HFFc6 (cell line): ENCODE measurements around the gene ATP23. TPM values are rescaled to one million over a fixed set of nuclear protein-coding genes. Genes with fewer than 3 reads are reported as not detected.

Experiments
- DNase-seq: peaks from one replicate; pipeline ENCODE4 v3.0.0-alpha.2; 2018
- H3K27ac Mint-ChIP-seq: 2 replicates; pipeline ENCODE4 v1.8.0; 2020; ENCODE audit warnings: mild to moderate bottlenecking, mixed read lengths
- H3K27me3 Mint-ChIP-seq: 2 replicates; pipeline ENCODE4 v1.8.0; 2021; ENCODE audit warnings: mild to moderate bottlenecking, moderate library complexity, mixed read lengths; ENCODE audit not compliant: insufficient read depth
- H3K36me3 Mint-ChIP-seq: 2 replicates; pipeline ENCODE4 v1.8.0; 2021; ENCODE audit warnings: low read depth, mixed read lengths
- H3K4me1 Mint-ChIP-seq: 2 replicates; pipeline ENCODE4 v1.8.0; 2020; ENCODE audit warnings: low read depth, mixed read lengths
- H3K4me3 Mint-ChIP-seq: 2 replicates; pipeline ENCODE4 v1.8.0; 2020; ENCODE audit warnings: mild to moderate bottlenecking, moderate library complexity, mixed read lengths
- H3K9me3 Mint-ChIP-seq: 2 replicates; pipeline ENCODE4 v1.8.0; 2020; ENCODE audit warnings: mild to moderate bottlenecking, mixed read lengths
- total RNA-seq, 6 experiments: library from RNA; stranded (reverse); fragmentation: NEBNext Ultra II Directional; extraction: Animal tissue kit (Norgen Biotek cat#: 25700); gene quantifications; 2 replicates in 1 of 6; 3 replicates in 5 of 6; pipeline ENCODE4 v1.2.3, GENCODE V29; 2021
- TF ChIP-seq, protein P1 (sequence below): fragments of 200-600 bp; sonication (generic); IDR thresholded peaks from 2 replicates; pipeline ENCODE4 v1.5.0; 2021; ENCODE audit warnings: antibody characterized with exemption, mild to moderate bottlenecking

The ATP23 gene
- total RNA-seq, 6 experiments from 2014 or later, result 3.1 to 4.0 (median 3.6) TPM

DNA sequence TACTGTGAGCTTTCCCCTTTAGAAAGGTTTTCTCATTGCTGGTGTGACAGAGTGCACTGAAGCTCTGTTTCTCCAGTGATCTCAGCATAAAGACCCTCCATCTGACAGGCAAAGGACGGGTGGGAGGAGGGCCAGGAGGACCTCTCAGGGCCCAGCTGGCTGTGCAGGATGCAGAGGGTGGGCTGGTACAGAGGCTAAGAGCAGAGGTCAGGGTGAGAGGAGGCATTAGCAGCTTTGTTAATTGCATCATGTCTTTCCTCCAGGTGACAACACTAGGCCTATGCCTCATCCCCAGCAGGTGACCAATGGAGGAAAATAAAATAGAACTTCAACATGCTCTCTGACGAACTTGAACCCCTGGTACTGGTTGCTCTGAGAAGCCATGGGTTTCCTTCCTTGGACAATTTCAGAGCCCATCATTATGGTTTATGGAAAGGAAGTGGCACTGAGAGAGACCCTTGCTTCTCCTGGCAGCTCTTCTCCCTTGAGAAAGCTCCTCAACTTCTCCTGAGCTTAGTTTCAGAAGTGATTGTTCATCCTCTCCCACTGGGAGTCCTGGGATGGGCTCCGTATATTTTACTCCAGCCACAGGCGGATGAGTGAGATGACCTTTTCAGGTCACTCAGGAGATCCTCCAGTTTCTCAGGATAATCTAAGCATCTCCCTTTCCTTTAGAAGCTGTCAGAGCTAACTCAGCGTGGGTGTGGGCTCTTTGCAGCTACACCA is 45.8 kb upstream of the ATP23 start:
- Mint-ChIP-seq H3K36me3 (no peaks in the 10 kb centered on the region), H3K4me3 (peak overlapping the region; percentile 82), H3K27me3 (no peaks in the 10 kb centered on the region), H3K27ac (peak overlapping the region; percentile 91), H3K4me1 (peaks cover 87% of the 10 kb centered on the region), H3K9me3 (no peaks in the 10 kb centered on the region)
- DNase-seq, result peak; percentile 3
- TF ChIP-seq, protein P1, sequence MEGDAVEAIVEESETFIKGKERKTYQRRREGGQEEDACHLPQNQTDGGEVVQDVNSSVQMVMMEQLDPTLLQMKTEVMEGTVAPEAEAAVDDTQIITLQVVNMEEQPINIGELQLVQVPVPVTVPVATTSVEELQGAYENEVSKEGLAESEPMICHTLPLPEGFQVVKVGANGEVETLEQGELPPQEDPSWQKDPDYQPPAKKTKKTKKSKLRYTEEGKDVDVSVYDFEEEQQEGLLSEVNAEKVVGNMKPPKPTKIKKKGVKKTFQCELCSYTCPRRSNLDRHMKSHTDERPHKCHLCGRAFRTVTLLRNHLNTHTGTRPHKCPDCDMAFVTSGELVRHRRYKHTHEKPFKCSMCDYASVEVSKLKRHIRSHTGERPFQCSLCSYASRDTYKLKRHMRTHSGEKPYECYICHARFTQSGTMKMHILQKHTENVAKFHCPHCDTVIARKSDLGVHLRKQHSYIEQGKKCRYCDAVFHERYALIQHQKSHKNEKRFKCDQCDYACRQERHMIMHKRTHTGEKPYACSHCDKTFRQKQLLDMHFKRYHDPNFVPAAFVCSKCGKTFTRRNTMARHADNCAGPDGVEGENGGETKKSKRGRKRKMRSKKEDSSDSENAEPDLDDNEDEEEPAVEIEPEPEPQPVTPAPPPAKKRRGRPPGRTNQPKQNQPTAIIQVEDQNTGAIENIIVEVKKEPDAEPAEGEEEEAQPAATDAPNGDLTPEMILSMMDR, result no peak

DNA sequence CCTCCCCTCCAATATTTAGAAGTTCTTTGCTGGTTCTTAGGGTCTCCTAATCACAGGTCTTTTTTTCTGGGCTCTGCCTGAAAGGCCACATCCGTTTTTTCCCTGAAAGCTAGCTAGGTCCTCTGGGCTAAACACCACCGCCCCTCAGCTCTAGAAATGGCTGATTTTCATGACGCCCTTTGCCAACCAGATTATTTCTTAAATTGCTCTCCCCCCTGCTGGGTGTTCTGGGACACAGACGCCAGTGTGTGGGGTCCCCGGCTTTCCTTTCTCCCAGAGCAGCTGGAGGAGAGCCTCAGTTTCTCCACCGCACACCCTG is 45.3 kb upstream of the ATP23 start:
- no peaks in the 10 kb centered on the region for H3K36me3 Mint-ChIP-seq
- peak overlapping the region; percentile 91 for H3K27ac Mint-ChIP-seq
- peak overlapping the region; percentile 82 for H3K4me3 Mint-ChIP-seq
- H3K27me3 Mint-ChIP-seq, result no peaks in the 10 kb centered on the region
- peak; percentile 7 for DNase-seq
- TF ChIP-seq, protein P1, result peak; percentile 26; the same call in 1 of the 2 replicates
- H3K4me1 Mint-ChIP-seq, result peaks cover 82% of the 10 kb centered on the region
- no peaks in the 10 kb centered on the region for H3K9me3 Mint-ChIP-seq

DNA sequence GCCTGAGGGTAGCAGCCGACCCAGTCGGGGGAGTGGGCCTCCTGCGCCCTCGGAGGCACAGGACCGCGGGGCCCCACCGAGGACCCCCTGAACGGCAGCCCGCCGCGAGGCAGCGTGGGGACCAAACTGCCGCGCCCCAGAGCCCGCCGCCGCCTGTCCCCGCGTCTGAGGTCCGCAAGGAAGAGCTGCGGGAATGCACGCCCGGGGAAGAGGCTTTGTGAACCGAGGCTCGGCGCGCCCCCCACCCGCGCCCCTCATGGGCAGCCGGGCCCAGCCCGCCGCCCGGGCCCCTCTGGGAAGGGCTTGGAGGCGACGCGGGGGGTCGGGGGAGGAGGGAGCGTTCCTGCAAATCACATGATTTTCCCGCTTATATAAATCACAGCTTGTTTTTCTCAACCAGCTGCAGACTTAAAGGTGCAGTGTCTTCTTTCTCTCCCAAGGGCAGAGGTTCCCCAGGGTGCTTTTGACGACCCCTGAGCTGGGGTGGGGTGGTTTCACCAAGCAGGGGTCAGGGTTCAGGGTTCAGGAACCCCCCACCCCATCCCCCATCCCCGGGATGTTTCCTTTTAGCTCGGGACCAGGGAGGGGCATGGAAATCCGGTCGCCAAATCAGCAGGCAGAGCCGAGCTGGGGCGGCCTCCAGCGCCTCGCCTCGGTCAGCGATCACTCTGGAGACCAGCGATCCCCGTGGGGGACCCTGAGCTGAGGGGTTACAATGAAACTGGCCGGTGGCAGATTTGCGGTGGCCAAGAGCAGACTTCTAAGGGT is 44.7 kb upstream of the ATP23 start:
- H3K36me3 Mint-ChIP-seq, result no peaks in the 10 kb centered on the region
- peak overlapping the region; percentile 84 for H3K4me3 Mint-ChIP-seq
- peak overlapping the region; percentile 91 for H3K27ac Mint-ChIP-seq
- H3K27me3 Mint-ChIP-seq, result no peaks in the 10 kb centered on the region
- H3K4me1 Mint-ChIP-seq, result peaks cover 78% of the 10 kb centered on the region
- DNase-seq, result peak; percentile 24
- TF ChIP-seq, protein P1, result peak; percentile 55; the same call in 1 of the 2 replicates
- no peaks in the 10 kb centered on the region for H3K9me3 Mint-ChIP-seq

DNA sequence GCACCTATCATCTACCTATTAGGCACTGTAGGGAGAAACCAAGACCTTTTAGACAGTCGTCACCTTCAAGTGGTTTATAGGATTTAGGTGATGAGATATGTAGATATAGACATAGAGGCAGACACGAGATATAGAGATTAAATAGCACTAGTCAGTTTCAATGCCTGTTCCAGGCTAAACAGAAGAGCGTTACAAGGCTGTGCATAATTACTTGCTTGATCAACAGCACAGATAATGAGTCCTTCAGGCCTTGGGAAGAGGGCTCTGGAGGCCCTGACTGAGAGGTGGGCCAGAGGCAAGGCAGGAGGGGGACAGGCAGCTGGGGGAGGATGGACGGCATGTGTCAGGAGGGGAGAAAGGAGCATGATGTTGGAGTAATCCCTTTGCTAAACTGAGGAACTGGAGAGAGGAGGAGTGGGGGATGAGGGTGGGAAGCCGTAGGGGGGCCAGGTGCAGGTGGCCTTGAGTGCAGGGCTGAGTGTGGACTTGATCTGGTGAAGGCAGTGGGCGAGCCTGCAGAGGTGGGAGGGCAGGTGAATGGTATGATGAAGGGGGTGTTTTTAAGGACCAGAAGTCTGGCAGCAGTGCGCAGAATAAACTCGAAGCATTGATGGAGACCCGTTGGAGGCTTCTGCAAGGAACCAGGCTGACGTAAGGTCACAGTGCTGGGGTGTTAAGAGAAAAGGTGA is 43.9 kb upstream of the ATP23 start:
- no peak for DNase-seq
- Mint-ChIP-seq H3K9me3 (no peaks in the 10 kb centered on the region), H3K36me3 (no peaks in the 10 kb centered on the region), H3K4me3 (peak overlapping the region; percentile 84), H3K27me3 (no peaks in the 10 kb centered on the region), H3K27ac (peak overlapping the region; percentile 82), H3K4me1 (peaks cover 75% of the 10 kb centered on the region)
- TF ChIP-seq, protein P1, result no peak

DNA sequence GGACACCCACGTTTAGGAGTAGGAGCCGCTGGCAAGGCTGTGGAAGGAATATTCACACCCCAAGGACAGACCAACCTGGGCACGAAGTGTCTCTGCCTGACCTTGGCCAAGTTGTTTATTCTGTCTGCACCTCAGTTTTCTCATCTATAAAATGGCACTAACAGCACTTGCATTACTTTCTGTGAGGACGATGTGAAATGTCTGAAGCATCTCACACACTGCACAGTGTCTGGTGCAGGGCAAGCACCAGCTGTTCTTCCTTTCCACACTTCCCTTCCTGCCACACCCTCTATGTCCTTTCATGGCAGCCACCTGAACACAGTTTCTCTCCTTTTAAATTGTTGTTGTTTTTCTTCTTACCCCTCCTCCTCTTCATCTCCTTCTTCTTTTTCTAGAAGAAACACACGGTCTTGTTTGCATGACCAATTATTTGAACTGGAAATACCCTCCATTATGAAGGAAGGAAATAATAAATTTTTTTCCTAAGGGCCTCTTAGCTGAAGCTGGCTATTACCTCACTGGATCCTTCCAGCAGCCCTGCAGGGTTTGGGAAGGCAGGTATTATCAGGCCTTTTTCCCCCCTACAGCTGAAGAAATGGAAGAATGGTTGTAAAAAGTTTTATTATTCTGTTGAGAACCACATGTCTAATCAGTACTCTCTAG is 42.9 kb upstream of the ATP23 start:
- H3K4me1 Mint-ChIP-seq, result peaks cover 71% of the 10 kb centered on the region
- no peaks in the 10 kb centered on the region for H3K9me3 Mint-ChIP-seq
- 0 out of 2 replicates have a peak overlapping the region, but pooled peaks have one; percentile 15 for H3K4me3 Mint-ChIP-seq
- peak overlapping the region; percentile 31 for H3K27ac Mint-ChIP-seq
- no peak for DNase-seq
- H3K27me3 Mint-ChIP-seq, result no peaks in the 10 kb centered on the region
- H3K36me3 Mint-ChIP-seq, result no peaks in the 10 kb centered on the region
- TF ChIP-seq, protein P1, result no peak
